Measurements from ENCODE around the gene ZNF185.
"Not testable (repeated sequence)": the region's sequence is repeated elsewhere in the genome, so short reads cannot be mapped to it uniquely, and the experiment has no call there.

ZNF185 gene

GRCh38 chrX:152902502-152902820 is 4.6 kb downstream of the ZNF185 start:
- H3K27me3 Mint-ChIP-seq: peaks cover 58% of the 10 kb centered on the region
- H3K4me1 Mint-ChIP-seq (ENCODE audit: low read depth): peaks cover 2% of the 10 kb centered on the region
- no peak overlapping the region for H3K4me3 Mint-ChIP-seq
- DNase-seq: no peak
- no peaks in the 10 kb centered on the region for H3K9me3 Mint-ChIP-seq
- H3K36me3 Mint-ChIP-seq (ENCODE audit: low read depth): no peaks in the 10 kb centered on the region
- no peak overlapping the region for H3K27ac Mint-ChIP-seq

DNA sequence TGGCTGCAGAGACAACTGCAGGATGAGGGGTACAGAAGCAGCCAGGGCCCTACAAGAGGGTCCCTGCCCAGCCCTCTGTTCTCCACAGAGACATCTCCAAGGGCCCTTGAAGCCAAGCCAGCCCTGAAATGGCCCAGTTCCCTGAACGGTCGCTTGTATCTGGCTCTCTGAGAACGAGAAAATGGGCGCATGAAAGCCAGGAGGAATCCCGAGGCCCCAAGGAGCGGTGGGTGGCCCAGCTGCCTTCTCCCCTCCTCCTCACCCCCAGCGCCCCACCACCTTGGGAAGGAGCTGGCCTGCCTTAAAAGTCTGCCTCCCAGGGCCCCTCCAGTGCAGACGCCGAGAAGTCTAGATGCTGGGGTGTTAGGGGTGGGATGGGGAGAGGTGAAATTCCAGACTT is 5.7 kb downstream of the ZNF185 start:
- H3K4me3 Mint-ChIP-seq: no peak overlapping the region
- DNase-seq: no peak
- H3K36me3 Mint-ChIP-seq (ENCODE audit: low read depth): no peaks in the 10 kb centered on the region
- peaks cover 57% of the 10 kb centered on the region for H3K27me3 Mint-ChIP-seq
- H3K4me1 Mint-ChIP-seq (ENCODE audit: low read depth): peaks cover 2% of the 10 kb centered on the region
- no peak overlapping the region for H3K27ac Mint-ChIP-seq
- H3K9me3 Mint-ChIP-seq: no peaks in the 10 kb centered on the region

GRCh38 chrX:152904151-152905080 is 6.5 kb downstream of the ZNF185 start:
- peaks cover 49% of the 10 kb centered on the region for H3K27me3 Mint-ChIP-seq
- DNase-seq: peak; percentile 61
- no peak overlapping the region for H3K27ac Mint-ChIP-seq

DNA sequence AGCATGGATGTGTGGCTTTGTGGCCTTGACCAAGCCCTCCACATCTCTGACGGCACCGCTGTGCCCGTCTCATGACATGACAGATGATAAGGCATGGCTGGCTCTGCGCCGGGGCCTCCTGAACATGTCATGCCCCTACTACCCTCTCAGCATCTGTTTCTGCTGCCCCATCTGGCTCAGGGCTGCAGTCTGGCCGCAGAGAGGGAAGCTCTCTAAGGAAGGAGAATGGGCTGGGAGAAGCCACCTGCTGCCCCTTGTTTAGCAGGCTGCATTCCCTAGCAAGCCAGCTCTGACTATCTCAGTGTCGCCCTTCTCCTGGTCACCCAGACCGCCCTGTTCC is 7.2 kb downstream of the ZNF185 start:
- H3K4me1 Mint-ChIP-seq (ENCODE audit: low read depth): peaks cover 2% of the 10 kb centered on the region
- no peak overlapping the region for H3K27ac Mint-ChIP-seq
- H3K27me3 Mint-ChIP-seq: peaks cover 46% of the 10 kb centered on the region

More at GRCh38 chrX:152904151-152905080, 6.5 kb downstream of the ZNF185 start:
- Mint-ChIP-seq H3K36me3 (ENCODE audit: low read depth) (no peaks in the 10 kb centered on the region), H3K4me3 (no peak overlapping the region), H3K9me3 (no peaks in the 10 kb centered on the region), H3K4me1 (ENCODE audit: low read depth) (peaks cover 2% of the 10 kb centered on the region)

DNA sequence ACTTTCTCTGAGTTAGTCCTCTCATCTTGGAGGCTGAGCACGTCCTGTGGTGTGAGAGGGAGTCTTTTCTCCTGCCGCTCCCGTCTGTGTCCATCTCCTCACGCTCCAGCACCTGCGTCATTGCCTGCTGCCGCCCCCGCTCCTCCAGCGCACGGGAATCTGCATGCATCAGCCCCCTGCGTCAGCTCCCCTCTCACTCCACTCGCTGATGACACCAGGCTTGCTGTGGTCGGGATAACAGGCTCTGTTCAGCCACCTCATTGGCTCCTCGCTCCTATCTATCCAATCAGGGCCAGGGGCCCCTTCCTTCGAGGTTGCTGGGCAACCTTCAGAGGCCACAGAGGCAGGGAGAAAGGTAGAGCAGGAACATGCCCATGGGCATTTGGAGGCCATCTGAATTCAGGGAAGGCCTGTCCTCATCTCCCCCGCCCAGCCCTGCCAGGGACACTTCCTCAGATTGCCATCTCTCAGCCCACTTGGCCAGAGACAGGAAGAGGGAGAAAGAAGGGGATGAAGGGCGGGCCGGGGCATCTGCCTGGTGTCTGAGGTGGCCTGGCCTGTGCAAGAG is 9.3 kb downstream of the ZNF185 start:
- peaks cover 33% of the 10 kb centered on the region for H3K27me3 Mint-ChIP-seq

More for the DNA sequence above, 7.2 kb downstream of the ZNF185 start:
- H3K4me3 Mint-ChIP-seq: no peak overlapping the region
- no peak for DNase-seq
- H3K9me3 Mint-ChIP-seq: no peaks in the 10 kb centered on the region
- no peaks in the 10 kb centered on the region for H3K36me3 Mint-ChIP-seq (ENCODE audit: low read depth)

DNA sequence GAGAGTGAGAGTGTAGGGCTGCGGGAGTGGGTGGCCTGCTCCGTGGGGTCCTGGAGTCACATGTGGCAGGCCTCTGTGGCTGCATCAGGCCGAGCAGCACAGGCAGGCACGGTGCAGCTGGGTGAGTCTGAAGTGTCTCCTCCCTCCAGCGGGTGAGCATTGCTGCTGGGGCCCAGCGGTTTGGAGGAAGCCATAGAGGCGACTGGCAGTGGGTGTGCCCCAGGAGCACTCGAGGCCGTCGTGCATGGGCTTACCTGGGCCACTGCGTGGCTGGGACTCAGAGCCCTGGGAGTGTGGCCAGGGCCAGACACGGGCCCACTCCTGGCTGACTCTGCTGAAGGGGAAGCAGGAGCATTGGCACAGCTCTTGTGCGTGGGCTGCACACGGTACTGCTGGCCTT is 10.6 kb downstream of the ZNF185 start:
- Mint-ChIP-seq H3K9me3 (no peaks in the 10 kb centered on the region), H3K36me3 (ENCODE audit: low read depth) (no peaks in the 10 kb centered on the region), H3K4me3 (no peak overlapping the region), H3K27me3 (peaks cover 26% of the 10 kb centered on the region), H3K27ac (no peak overlapping the region), H3K4me1 (ENCODE audit: low read depth) (no peaks in the 10 kb centered on the region)
- DNase-seq: no peak

More for the DNA sequence above, 9.3 kb downstream of the ZNF185 start:
- Mint-ChIP-seq H3K36me3 (ENCODE audit: low read depth) (no peaks in the 10 kb centered on the region), H3K4me1 (ENCODE audit: low read depth) (no peaks in the 10 kb centered on the region), H3K9me3 (no peaks in the 10 kb centered on the region), H3K27ac (no peak overlapping the region), H3K4me3 (no peak overlapping the region)
- no peak for DNase-seq

DNA sequence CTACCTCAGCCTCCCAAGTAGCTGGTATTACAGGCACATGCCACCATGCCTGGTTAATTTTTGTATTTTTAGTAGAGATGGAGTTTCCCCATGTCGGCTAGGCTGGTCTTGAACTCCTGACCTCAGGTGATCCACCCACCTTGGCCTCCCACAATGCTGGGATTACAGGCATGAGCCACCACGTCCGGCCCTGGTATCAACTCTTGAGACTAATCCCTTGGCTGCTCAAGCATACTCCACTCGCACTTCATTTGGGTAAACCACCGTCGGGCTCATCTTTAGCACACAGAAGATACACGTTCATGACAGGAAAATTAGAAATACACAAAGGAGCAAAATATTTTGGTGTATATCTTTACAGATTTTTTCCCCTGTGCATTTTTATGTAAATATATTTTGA is 12.2 kb downstream of the ZNF185 start:
- H3K4me3 Mint-ChIP-seq; H3K9me3 Mint-ChIP-seq; H3K4me1 Mint-ChIP-seq (ENCODE audit: low read depth); H3K36me3 Mint-ChIP-seq (ENCODE audit: low read depth); DNase-seq; H3K27ac Mint-ChIP-seq: not testable (repeated sequence)
- H3K27me3 Mint-ChIP-seq: peaks cover 14% of the 10 kb centered on the region

GRCh38 chrX:152912106-152912505 is 14.2 kb downstream of the ZNF185 start:
- Mint-ChIP-seq H3K27me3 (peaks cover 12% of the 10 kb centered on the region), H3K9me3 (no peaks in the 10 kb centered on the region), H3K27ac (no peak overlapping the region), H3K36me3 (ENCODE audit: low read depth) (no peaks in the 10 kb centered on the region), H3K4me1 (ENCODE audit: low read depth) (no peaks in the 10 kb centered on the region), H3K4me3 (no peak overlapping the region)
- DNase-seq: no peak

GRCh38 chrX:152912641-152913040 is 14.8 kb downstream of the ZNF185 start:
- Mint-ChIP-seq H3K27ac (no peak overlapping the region), H3K4me3 (no peak overlapping the region), H3K27me3 (peaks cover 12% of the 10 kb centered on the region), H3K4me1 (ENCODE audit: low read depth) (no peaks in the 10 kb centered on the region), H3K9me3 (no peaks in the 10 kb centered on the region), H3K36me3 (ENCODE audit: low read depth) (no peaks in the 10 kb centered on the region)
- DNase-seq: no peak

GRCh38 chrX:152913346-152913745 is 15.5 kb downstream of the ZNF185 start:
- H3K27me3 Mint-ChIP-seq: peaks cover 11% of the 10 kb centered on the region

DNA sequence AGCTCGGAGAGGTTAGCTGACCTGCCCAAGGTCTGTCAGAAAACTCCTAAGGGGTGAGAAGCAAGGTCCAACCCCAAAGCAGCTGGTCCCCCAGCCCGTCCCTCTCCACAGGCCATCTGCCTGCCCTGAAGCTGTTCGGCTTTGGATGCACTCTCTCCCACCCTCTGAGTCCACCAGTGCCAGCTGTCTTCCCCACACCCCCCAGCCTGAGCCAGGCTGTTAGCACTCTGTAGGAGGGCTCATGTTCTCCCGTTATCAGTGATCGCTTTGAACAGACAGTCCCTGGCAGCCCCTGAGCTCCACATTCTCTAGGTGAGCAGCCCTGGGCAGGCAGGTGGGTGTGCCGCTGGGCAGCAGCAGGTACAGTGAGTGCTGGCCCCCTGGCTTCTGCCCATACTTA is 16.0 kb downstream of the ZNF185 start:
- H3K36me3 Mint-ChIP-seq (ENCODE audit: low read depth): no peaks in the 10 kb centered on the region
- no peak for DNase-seq
- no peak overlapping the region for H3K27ac Mint-ChIP-seq
- no peak overlapping the region for H3K4me3 Mint-ChIP-seq
- H3K27me3 Mint-ChIP-seq: peaks cover 14% of the 10 kb centered on the region
- H3K9me3 Mint-ChIP-seq: no peaks in the 10 kb centered on the region
- no peaks in the 10 kb centered on the region for H3K4me1 Mint-ChIP-seq (ENCODE audit: low read depth)

More at GRCh38 chrX:152913346-152913745, 15.5 kb downstream of the ZNF185 start:
- Mint-ChIP-seq H3K36me3 (ENCODE audit: low read depth) (no peaks in the 10 kb centered on the region), H3K27ac (no peak overlapping the region), H3K9me3 (no peaks in the 10 kb centered on the region), H3K4me1 (ENCODE audit: low read depth) (no peaks in the 10 kb centered on the region), H3K4me3 (no peak overlapping the region)
- DNase-seq: no peak

DNA sequence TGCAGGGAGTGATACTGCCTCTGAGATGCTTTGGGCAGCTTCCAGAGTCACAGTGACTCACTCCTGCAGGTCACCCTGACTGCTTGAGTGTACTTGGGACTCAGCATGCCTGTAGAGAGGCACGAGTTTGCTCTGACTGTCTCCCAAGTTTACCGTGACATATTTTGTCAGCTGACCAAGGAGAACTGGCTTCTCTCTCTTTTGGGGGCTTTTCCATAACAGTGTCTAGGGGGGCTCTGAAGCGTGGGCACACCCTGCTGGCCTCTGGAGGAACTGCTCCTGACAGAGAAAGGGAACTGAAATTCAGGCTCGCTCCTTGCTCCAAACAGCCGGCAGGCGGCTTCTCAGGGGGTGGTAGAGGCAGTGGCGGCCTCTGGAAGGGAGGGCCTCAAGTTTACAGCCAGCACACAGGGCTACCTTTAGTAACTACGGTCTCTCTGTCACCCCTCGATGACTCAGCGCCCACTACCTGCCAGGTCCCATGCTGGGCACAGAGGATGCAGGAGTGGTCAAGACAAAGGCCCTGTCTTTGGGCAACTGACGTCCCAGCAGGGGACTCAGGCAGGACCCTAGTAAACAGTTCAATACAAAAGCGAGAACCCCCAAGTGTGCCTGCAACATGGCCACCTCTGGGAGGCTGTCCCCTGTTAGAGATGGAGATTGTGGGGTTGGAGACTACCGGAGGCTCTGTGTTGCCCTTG is 17.8 kb downstream of the ZNF185 start:
- H3K27me3 Mint-ChIP-seq: peaks cover 17% of the 10 kb centered on the region
- H3K27ac Mint-ChIP-seq: no peak overlapping the region
- H3K4me3 Mint-ChIP-seq: no peak overlapping the region
- no peak for DNase-seq
- no peaks in the 10 kb centered on the region for H3K4me1 Mint-ChIP-seq (ENCODE audit: low read depth)
- H3K36me3 Mint-ChIP-seq (ENCODE audit: low read depth): no peaks in the 10 kb centered on the region
- H3K9me3 Mint-ChIP-seq: no peaks in the 10 kb centered on the region

DNA sequence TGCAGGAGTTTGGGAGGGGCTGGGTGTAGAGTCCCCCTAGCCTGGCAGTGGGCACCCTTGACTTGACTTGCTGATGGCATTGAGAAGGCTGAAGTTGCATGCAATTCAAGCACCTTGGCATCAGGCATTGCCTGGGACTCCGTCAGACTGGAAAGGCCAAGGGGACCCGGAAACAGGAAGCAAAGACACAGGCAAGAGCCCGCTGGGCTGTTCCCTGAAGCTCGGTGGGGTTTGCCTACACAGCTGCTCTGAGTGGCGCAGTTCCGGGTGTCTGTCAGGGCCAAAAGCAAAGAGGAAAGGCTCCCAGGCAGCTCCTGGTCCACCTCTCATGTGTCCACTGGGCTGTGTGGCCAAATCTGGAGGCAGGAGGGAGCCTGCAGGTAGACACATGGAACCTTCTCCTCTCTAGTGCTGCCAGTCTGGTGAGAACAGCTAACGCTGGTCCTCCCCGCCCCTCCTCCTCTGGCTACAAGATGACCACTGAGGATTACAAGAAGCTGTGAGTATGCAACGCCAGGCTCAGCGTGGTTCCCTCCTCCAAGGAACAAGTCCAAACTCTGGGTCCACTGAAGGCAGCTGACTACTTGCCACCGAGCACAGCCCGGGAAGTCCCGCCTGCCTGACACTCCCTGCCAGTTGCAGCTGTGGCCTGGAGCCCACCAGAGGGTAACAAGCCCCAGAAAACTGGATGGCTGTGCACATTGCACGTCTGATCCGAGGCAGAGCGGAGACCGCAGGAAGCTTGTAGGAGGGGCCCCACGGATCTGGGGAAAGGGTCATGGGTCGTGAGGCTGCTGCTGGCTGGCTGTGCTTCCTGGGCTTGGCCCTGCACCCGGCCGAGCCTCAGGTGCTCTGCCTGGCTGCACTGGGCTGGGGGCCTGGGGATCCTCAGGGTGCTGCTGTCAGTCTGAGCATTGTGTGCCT is 20.1 kb downstream of the ZNF185 start:
- no peak overlapping the region for H3K27ac Mint-ChIP-seq
- no peaks in the 10 kb centered on the region for H3K36me3 Mint-ChIP-seq (ENCODE audit: low read depth)
- H3K27me3 Mint-ChIP-seq: peaks cover 17% of the 10 kb centered on the region
- peaks cover 6% of the 10 kb centered on the region for H3K4me1 Mint-ChIP-seq (ENCODE audit: low read depth)
- no peak overlapping the region for H3K4me3 Mint-ChIP-seq
- DNase-seq: no peak
- H3K9me3 Mint-ChIP-seq: no peaks in the 10 kb centered on the region

GRCh38 chrX:152918707-152919106 is 20.8 kb downstream of the ZNF185 start:
- H3K27me3 Mint-ChIP-seq: peaks cover 17% of the 10 kb centered on the region
- no peak overlapping the region for H3K27ac Mint-ChIP-seq
- peaks cover 8% of the 10 kb centered on the region for H3K4me1 Mint-ChIP-seq (ENCODE audit: low read depth)
- H3K9me3 Mint-ChIP-seq: no peaks in the 10 kb centered on the region
- H3K4me3 Mint-ChIP-seq: no peak overlapping the region
- no peak for DNase-seq
- H3K36me3 Mint-ChIP-seq (ENCODE audit: low read depth): no peaks in the 10 kb centered on the region
